Right lobe of liver (tissue), 4 donors: ENCODE measurements around the gene KIZ.

Experiments
- CTCF ChIP-seq, 4 donors: fragments of 200-600 bp in 3 of 4; fragments of 450-650 bp in 1 of 4; IDR thresholded peaks; one replicate each; pipeline versions ENCODE4 v1.5.1 to v1.8.0; 2016 to 2022; ENCODE audit warnings: antibody characterized with exemption in 4 of 4, mild to moderate bottlenecking in 2 of 4
- POLR2A ChIP-seq: fragments of 450-650 bp; IDR thresholded peaks from one replicate; pipeline ENCODE4 v1.6.1; 2017; ENCODE audit warnings: antibody characterized with exemption, mild to moderate bottlenecking
- donor health status: DM: no; HTN: no; CAD: no.
- donor health status: DM: no; HTN: no; CAD: no.
- donor health status: DM: no; HTN: yes; CAD: no.

- TF ChIP-seq CTCF (IDR thresholded peaks at IDR 0.05): no peak
- TF ChIP-seq POLR2A: no peak
These were observed 21.0 kb upstream of the KIZ start for GRCh38 chr20:21104921-21105320.
